OCI-M2 (cell line): Measurements from ENCODE around the gene MACROD2.
"Not testable (repeated sequence)": the region's sequence is repeated elsewhere in the genome, so short reads cannot be mapped to it uniquely, and the experiment has no call there.

ENCODE experiments used
- DNase-seq: peaks from one replicate; lab custom pipeline; 2025; ENCODE audit not compliant: unreplicated experiment; lab: John Stamatoyannopoulos, UW

MACROD2 gene

DNA sequence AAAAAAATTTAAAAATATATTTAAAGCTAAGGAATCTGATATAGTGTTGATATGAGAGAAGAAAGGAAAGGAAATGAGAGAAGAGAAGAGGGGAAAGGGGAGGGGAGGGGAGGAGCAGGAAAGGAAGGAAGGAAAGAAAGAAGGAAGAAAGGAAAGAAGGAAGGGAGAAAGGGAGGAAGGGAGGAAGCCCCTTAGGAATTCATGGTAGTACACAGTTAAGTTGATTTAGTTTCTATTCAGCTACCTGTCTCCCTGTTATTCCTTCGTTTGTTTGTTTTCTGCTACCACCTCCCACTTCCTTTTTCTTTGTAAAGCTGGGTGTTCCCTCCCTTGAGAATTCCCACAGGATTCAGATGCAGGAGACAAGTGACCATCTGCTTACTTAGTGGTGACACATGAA, 1367.5 kb downstream of the MACROD2 start:
- DNase-seq = no peak

DNA sequence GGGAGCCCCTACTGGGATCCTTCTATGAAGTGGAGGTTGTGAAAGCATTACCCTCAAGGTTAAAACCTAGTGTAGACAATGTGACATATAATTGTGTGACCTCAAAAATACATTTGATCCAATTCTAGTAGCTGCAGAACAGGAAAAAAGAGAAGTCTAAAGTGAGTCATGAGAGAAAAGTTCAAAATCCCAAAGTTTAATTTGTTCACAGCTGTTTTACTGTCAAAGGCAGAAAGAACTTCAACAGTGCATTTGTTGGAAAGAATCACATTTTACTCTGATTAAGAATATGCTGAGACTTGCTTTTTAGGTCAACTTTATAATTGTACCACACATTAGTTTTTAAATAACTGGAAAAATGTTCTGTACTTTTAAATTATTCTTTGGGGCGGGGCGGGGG, 1369.5 kb downstream of the MACROD2 start:
- no peak for DNase-seq

DNA sequence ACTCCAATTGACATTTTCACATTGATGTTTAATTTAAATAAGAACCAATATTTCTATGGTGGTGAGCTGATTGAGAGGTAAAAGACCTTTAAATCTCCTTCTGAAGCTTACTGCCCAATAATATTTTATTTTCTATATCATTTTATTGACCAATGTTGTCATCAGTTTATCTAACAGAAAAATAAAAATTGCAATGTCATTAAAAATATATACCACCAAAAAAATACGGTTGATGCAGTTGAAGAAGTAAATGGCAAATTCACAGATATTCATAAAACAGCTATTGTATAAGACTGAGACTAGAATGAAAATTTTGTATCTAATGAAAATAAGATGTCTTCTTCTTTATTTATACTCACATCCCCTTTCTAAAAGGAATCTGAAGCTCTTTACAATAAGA, 1375.1 kb downstream of the MACROD2 start:
- no peak for DNase-seq

DNA sequence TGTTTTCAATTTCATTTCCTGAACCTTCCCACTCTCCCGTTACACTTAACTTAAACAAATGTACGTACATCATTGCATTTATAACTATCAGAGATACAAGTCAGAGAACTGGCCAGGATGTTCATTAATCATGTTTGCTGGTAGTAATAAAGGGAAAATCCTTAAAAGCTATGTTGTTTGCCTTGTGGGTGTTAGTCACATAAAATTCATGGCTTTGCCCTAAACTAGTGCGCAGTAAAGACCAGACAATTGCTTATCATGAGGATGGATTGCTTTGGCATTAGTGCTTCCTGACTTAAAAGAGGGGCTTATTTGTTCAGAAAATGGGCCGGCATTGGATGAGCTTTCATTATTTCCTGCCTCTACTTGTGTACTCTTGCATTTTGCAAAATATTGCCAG, 1379.4 kb downstream of the MACROD2 start:
- DNase-seq = no peak

DNA sequence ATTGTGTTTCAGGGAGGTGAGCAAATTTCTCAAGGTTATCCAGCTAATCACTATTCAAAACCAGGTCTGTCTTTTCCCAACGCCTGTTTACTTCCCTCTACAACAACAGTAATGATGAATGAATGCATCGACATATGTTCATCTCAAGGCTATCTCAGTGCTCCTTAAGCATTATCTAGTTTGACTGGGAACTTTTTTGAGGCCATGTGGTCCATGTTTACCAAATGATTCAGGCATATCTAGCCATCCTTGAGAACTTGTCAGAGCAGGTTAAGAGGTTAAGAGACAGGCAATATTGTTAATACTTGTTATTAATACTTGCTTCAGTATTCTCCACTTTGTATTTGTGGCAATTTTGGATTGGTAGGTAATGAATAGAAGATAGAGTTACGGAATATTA, 1380.5 kb downstream of the MACROD2 start:
- DNase-seq = no peak

DNA sequence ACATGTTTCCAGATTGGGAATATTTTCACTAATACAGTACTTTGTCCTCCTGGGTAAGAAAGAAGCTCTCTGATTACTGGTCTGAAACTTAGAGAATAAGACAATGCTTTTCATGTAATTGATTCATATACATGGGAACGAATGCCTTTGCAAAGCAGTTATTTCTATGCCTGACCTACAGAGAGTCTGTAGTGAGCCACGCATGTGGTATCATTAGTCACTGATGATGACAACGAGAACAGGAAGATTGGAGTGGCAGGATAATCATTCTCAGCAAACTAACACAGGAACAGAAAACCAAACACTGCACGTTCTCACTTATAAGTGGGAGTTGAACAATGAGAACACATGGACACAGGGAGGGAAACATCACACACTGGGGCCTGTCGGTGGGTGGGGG, 1382.3 kb downstream of the MACROD2 start:
- not testable (repeated sequence) for DNase-seq

DNA sequence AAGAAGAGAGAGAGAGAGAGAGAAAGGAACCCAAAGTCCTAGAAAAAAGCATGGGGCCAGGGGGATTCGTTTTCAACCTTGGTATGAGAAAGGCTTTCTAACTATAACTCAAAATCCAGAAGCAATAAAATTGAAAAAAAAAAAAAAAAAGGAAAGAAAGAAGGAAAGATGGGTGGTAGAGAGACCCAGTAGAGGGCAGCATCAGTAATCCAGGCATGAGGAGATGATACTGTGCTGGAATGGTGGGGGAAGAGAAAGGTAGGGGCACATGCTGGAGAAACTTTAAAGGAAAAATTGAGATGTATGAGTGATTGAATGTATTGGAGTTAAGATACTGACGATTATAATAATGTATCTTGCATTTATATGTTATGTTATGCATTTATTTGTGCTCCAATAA, 1382.8 kb downstream of the MACROD2 start:
- no peak for DNase-seq

DNA sequence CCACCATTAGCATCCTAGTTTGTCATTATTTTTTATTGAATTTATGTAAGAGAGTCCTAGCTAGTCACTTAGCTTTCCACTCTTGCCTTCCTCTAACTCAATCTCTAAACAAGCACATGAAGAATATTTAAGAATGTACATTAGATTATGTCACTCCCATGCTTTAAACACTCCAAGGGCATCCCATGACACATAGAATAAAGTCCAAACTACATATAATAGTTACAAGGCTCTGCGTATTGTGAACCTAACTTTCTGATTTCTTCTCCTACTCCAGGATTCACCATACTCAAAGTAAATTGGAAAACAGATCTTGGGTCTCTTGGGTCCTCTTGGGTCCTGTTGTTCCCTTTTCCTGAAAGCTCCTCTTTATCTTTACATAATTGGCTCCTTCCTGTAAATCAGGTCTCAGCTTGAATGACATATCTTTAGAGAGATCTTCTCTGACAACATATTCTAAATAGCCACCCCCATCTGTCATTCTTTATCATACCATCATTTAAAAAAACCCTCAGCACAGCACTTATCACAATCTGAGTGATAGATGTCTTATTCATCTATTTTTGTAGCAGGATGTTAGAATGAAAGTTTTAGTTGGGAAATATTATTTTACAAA, 1384.5 kb downstream of the MACROD2 start:
- DNase-seq = no peak

DNA sequence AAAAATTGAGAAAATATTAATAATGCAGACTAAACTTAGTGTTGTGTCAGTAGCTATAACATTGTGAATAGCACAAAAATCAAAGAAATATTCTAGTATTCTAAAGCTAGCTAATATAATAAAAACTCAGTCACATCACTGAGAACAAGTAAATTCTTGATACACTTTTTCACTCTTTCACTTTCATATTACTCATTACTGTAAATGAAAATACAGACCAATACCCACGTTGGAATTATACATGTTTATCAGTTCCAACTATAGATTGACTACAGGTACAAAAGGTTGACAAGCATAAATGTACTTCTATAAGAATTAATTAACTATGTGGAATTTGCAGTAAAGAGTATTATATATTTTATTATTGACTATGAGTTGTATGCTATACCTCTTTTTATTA, 1385.5 kb downstream of the MACROD2 start:
- DNase-seq = no peak

DNA sequence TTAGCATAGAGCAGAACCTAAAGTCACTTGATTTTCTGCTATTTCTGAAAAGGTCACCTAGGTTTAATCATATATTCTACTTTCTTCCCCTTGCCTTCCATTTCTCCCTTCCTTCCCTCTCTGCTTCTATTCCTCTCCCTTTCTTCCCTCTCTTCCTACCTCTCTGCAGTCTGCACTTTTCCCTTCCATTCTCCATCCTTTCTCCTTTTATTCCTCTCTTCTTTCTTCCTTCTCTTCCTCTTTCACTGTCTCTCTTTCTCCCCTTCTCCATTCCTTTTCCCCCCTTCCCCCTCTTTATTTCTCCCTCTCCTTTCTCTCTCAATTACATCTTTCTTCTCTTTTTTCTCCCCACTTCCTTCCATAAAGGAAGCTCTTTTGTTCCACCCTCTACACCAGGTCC, 1391.9 kb downstream of the MACROD2 start:
- DNase-seq = no peak

DNA sequence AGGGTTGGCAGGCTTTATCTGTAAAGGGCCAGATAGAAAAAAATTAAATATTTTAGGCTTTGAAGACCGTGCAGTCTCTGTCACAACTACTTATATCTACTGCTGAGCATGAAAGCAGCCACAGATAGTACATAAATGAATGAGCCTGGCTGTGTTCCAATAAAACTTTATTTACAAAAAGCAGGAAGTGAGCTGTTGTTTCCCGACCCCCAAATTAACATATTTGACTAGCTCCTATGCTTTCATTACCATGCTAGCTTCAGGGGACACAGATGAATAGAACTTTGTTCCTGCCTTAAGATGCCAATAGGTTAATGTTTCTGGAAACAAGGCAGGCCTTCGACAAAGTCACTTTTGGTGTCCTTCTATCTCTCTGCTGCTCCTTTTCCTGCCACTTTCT, 1400.1 kb downstream of the MACROD2 start:
- no peak for DNase-seq

DNA sequence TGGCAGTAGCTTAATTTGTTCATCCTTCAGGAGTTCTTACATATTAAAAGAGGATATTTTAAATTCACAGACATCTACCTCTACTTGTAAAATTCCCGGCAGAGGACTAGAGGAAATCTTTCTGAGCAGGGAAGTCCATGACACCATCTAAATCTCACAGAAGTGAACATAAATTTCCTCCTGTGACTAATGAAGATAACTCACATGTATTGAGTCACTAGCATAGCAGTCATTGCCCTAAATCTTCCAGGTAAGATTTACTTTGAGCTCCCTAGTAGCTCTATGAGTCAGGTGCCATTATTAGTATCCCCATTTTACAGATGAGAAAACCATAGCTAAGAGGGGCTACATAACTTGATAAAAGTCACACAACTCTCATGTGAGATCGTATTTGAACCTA, 1400.7 kb downstream of the MACROD2 start:
- no peak for DNase-seq

DNA sequence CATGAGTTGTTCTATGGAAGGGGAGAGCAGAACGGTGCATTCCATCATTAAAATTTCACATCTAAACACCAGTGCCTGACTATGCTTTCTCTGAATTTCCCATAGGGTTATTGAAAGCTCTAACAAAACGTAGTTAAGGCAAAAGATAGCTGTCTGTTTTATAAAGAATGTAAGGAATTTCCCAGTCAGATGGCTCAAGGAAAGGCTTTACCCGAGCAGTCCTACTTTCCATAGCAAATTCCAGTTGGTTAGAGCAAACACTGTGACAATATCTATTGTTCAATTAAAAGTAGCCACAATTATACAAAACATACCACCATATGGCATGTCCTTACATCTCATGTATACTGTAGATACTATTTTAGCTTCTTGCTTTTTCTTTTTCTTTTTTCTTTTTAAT, 1401.6 kb downstream of the MACROD2 start:
- DNase-seq = no peak

DNA sequence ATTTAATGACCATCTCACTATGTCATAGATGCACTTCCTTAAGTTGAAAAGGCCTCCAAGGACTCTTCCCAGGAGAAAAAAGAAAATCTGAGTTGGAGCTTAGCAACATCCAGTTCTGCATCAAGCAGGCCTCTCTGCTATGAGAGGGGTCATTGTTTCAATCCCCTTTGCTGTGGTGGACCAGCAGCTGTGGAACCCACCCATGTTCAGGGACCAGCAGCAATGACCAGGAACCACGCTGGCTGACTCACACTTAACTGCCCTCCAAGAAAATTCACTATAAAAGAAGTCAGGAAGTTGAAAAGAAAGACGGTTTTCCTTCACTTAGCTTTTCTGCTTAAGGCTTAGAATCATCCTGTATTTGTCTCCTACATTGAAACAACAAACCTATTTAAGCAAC, 1404.5 kb downstream of the MACROD2 start:
- DNase-seq = no peak

DNA sequence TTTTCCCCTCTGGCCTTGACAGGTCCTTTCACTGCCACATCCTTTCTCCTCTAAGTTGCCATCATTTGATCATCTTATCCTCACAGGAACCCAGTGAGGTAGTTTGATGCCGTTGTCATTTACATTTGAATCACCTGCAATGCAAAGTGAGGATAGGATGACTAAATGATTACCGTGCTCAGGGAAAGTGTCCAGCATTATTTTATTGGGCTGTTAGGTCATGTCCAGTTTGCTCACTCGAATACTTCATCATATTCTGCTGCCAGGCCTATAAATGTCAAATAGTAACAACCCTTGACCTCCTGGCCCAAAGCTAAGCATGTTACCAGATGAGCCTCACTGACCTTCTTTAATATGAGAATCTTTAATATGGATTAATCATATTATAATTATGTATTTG, 1410.8 kb downstream of the MACROD2 start:
- DNase-seq = no peak

DNA sequence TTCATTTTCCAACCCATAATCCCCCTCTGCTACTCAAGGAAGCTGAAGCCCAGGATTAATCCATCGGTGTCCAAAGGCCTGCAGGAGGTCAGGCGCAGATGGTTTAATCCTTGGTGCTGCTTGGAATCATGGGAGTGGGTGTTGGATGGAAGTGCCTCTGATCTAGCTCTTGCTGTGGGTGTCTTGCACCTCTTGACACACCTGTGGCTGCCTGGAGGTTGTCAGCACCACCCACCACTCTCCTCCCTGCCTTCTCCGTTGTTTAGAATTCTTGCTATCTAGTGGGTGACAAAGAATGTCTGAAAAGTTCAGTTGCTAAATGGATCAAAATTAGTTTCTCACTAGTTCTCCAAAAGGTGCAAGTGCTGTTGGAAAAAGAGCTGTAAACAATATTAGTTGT, 1416.5 kb downstream of the MACROD2 start:
- no peak for DNase-seq

DNA sequence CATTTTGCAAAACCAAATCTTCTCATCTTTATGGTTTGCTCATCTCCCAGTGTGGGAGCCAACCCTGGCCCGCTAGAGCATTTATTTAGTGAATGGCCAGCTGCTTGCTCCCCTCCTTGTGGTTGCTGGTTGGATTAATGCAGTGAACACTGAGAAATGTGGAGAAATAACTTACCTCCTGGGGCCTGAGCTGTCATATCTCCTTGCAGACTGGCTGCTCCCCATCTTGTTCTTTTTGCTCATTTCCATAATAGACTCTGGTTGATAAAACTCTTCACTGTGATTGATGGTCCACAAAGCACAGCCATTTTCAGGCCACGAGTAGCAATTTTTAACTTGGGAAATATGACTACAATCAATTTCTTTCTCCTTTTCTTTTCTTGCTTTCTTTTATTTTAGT, 1420.6 kb downstream of the MACROD2 start:
- no peak for DNase-seq

DNA sequence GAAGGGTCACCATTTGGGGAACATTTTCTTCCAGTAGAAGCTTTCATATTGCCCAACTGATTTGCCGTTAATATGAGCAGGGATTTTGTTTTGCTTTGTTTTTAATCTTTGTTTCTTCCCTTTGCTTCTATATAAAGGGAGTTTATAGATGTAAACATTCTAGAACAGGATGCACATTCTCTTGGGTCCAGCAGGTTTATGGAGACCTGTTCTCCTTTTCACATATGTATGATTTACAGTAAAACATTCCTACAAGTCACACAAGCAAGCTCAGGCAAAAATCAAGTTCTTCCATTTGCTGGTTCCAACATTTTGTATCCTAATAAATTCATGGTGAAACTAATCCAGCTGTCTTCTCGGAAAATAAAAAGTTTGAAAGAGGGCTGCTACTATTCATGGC, 1424.5 kb downstream of the MACROD2 start:
- no peak for DNase-seq

DNA sequence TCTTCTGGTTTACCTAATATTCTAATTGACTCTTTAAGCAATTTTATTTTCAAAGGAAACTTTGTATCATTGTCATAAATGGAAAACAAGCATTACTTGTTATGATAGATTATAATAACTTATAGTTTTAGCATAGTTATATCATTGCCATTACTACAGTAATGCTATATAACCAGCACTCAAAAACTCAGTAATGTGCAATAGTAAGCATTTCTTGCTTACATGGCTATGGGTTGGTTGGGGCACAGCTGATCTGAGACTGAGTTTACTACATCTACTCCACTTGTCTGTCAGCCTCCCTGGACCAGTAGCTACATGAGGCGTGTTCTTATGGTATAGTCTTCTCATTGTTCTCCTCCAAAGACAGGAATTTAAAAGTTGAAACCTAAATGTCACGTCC, 1427.7 kb downstream of the MACROD2 start:
- DNase-seq = no peak

DNA sequence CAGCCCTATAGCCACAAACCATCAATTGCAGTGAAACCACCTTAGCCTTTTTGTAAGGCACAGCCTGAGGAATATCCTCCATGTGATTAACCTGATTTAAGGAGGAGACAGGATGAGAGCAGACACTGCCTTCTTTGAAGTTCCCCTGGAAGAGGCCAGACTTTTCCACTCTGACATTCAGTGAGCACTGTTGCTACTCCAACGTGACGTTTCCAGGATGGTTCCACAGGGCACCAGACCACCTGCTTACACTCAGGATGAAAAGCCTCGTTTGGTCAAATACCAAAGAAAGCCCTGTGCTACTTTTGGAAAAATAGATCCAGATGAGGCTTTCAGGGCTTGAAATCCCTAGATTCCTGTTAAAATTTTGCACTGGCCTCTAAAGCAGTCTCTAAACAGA, 1444.2 kb downstream of the MACROD2 start:
- no peak for DNase-seq

DNA sequence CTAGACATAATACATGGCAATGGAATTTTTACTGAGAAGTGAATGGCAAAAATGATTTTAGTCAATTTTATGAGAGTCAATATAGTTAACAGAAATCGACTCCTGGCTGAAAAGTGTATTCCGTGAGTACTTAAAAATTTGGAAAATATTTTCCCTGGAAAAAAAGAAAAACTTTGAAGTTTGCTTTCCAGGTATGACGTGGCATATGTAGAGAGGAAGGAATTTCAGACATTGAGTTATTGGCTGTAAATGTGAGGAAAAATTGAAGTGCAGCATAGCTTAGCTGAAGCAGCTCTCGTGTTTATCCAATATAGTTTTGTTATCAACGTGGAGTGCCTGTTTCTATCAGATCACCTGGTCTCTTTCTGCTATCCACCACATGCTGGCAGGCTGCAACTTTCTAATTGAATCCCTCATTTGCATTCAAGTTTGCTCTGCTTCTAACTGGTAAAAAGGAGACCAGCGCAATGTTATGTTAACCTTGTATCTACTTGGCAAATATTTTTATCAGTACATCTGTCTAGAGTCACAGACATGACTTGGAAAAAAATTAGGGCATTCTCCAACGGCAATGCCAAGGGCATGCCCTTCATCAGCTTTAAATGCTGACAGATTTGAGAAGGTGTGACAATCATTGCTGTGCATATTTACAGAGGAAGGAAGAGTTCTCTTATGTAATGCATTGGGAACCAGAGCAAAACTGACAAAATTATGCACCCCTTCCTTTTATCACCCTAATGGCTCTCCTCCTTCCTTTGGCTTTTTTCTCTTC, 1444.9 kb downstream of the MACROD2 start:
- no peak for DNase-seq

DNA sequence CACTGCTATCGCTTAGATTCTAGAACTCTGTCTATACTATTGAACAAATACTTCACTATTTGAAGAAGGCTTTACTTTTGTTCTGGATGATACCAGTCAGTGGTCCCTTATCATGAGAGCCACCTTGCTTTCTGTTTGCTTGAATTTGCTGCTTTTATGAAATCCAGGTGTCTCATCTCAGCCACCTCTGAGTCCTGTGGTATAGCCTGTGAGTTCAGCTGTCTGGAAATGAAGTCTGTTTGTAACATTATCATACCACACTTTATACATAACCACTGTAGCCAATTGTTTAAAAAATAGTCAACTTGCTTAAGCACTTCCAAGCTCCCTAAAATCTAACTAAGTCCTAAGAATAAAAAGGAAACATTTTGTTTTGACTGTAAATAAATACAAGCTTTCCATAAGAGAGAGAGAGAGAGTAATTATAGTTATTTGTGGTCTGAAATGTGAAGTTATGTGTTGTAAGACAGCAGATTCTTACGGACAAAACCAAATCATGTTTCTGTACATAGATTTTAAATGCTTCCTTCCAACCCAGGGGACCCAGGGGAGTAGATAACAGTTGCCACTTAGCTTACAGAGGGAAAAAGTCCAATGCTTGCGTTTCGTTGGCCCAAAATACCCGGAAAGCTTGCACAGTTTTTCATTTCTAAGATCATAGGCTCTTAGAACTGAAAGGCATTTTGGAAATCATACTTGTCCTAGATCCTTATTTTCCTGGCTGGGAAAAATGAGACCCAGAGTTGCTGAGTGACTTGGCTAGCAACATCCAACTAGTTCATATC, 1449.9 kb downstream of the MACROD2 start:
- DNase-seq = no peak
